ENCODE measurements around the gene TGFBR2.

- TF ChIP-seq EZH2 (IDR thresholded peaks at IDR 0.05; ENCODE audit: low read depth, unreplicated experiment), result no peak
- TF ChIP-seq, protein P1, sequence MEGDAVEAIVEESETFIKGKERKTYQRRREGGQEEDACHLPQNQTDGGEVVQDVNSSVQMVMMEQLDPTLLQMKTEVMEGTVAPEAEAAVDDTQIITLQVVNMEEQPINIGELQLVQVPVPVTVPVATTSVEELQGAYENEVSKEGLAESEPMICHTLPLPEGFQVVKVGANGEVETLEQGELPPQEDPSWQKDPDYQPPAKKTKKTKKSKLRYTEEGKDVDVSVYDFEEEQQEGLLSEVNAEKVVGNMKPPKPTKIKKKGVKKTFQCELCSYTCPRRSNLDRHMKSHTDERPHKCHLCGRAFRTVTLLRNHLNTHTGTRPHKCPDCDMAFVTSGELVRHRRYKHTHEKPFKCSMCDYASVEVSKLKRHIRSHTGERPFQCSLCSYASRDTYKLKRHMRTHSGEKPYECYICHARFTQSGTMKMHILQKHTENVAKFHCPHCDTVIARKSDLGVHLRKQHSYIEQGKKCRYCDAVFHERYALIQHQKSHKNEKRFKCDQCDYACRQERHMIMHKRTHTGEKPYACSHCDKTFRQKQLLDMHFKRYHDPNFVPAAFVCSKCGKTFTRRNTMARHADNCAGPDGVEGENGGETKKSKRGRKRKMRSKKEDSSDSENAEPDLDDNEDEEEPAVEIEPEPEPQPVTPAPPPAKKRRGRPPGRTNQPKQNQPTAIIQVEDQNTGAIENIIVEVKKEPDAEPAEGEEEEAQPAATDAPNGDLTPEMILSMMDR (conservative IDR thresholded peaks at IDR 0.05; ENCODE audit: low read depth in 2 of 2), result no peak
These were observed 32.4 kb downstream of the TGFBR2 start for GRCh38 chr3:30638685-30639412.

Data from GM23338 (cell line).